Tibial nerve (tissue), 3 donors: Measurements from ENCODE around the gene STT3A.
A peak's percentile ranks its signal among the peaks of the same experiment; 100 is the strongest.

Experiments used
- CTCF ChIP-seq, 5 experiments: fragments of 200-600 bp in 3 of 5; fragments of 450-650 bp in 2 of 5; sonication (generic) in 3 of 5; IDR thresholded peaks; one replicate each; pipeline ENCODE4 v1.5.1; 2016 to 2019; ENCODE audit warnings: antibody characterized with exemption in 5 of 5, mild to moderate bottlenecking in 3 of 5, moderate library complexity in 2 of 5
- POLR2A ChIP-seq, 2 donors: fragments of 450-650 bp; IDR thresholded peaks; one replicate each; pipeline ENCODE4 v1.6.1; 2017; ENCODE audit warnings: antibody characterized with exemption in 2 of 2, mild to moderate bottlenecking in 2 of 2, moderate library complexity in 2 of 2

GRCh38 chr11:125625630-125626287 lies 33.1 kb downstream of the STT3A start:
- peak in 1 of 2 donors; percentile 75 for TF ChIP-seq POLR2A (IDR thresholded peaks at IDR 0.05)
- peak in 2 of 5 experiments; percentile 17 to 21 for TF ChIP-seq CTCF (IDR thresholded peaks at IDR 0.05)
